ENCODE measurements around the gene TSHZ2. TPM values are rescaled to one million over a fixed set of nuclear protein-coding genes. Genes with fewer than 3 reads are reported as not detected.

Gene TSHZ2
- total and polyA plus RNA-seq, 2 donors (not counting 3 experiments of a cell fraction or from before 2014, with no cell fraction given): not detected

DNA sequence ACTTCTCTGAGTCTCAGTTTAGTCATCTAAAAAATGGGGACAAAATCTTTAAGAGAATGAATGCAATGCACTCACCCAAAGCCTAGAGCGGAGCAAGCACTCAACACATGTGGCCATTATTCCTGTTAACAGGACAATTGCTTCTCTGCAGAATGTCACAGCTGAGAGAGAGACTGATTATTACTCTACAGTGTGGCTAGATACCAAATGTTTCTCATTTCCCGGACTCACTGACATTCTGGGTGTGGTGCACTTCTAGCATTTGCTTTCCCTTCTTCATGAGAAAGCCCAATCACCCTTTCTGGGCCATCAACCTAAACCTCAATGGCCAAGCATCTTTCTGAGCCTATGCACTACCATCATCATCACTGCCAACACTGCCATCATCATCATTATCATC lies 347.6 kb downstream of the TSHZ2 start:
- H3K27me3 ChIP-seq (ENCODE audit: control insufficient read depth in 2 of 2, insufficient read depth in 2 of 2, low read length in 2 of 2): no peaks in the 10 kb centered on the region
- ChIA-PET CTCF (no interaction called here), POLR2A (no interaction called here)
- no peak overlapping the region for H3K4me2 ChIP-seq (ENCODE audit: insufficient read depth, low read length)
- no peak overlapping the region for H3K4me3 ChIP-seq (replicated peaks in 1 of 3; ENCODE audit: insufficient read depth in 1 of 3, low read depth in 1 of 3, low read length in 3 of 3)
- H3K4me1 ChIP-seq (ENCODE audit: control insufficient read depth, extremely low read depth, insufficient read depth, low read length): no peaks in the 10 kb centered on the region
- H3K9ac ChIP-seq (replicated peaks; ENCODE audit: extremely low read depth, insufficient read depth, low read length): no peak overlapping the region
- H3K9me1 ChIP-seq (replicated peaks; ENCODE audit: control insufficient read depth, extremely low read depth, insufficient read depth, low read length): no peaks in the 10 kb centered on the region
- no peak overlapping the region for H2AFZ ChIP-seq (ENCODE audit: low read depth, low read length)
- H3K79me2 ChIP-seq (ENCODE audit: control insufficient read depth, insufficient read depth, low read length): no peaks in the 10 kb centered on the region
- no TSS peak for BruUV-seq (replicated peaks)
- dilution Hi-C loops (cut with MboI; ENCODE audit: extremely low pct_ligation_motif_present, low sequenced_read_pairs): no loop called here
- FAIRE-seq: no peak
- TF ChIP-seq, protein P1, sequence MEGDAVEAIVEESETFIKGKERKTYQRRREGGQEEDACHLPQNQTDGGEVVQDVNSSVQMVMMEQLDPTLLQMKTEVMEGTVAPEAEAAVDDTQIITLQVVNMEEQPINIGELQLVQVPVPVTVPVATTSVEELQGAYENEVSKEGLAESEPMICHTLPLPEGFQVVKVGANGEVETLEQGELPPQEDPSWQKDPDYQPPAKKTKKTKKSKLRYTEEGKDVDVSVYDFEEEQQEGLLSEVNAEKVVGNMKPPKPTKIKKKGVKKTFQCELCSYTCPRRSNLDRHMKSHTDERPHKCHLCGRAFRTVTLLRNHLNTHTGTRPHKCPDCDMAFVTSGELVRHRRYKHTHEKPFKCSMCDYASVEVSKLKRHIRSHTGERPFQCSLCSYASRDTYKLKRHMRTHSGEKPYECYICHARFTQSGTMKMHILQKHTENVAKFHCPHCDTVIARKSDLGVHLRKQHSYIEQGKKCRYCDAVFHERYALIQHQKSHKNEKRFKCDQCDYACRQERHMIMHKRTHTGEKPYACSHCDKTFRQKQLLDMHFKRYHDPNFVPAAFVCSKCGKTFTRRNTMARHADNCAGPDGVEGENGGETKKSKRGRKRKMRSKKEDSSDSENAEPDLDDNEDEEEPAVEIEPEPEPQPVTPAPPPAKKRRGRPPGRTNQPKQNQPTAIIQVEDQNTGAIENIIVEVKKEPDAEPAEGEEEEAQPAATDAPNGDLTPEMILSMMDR (IDR thresholded peaks at IDR 0.05; ENCODE audit: extremely low read depth in 1 of 2, insufficient read depth in 1 of 2, low read depth in 1 of 2, low read length in 2 of 2): no peak
- TF ChIP-seq GATA2 (IDR thresholded peaks at IDR 0.05; ENCODE audit: insufficient read depth, insufficient read length, low read depth, low read length) (no peak), FOS (IDR thresholded peaks at IDR 0.05; ENCODE audit: borderline replicate concordance, insufficient read depth, low read length) (no peak)
- intact Hi-C loops (cut with micrococcal nuclease): no loop called here
- DNase-seq (ENCODE audit: low read depth, low spot score): no peak
- H3K36me3 ChIP-seq (ENCODE audit: control insufficient read depth in 2 of 2, extremely low read depth in 1 of 2, insufficient read depth in 2 of 2, low read length in 2 of 2): no peaks in the 10 kb centered on the region
- no peaks in the 10 kb centered on the region for H4K20me1 ChIP-seq (replicated peaks; ENCODE audit: control insufficient read depth, extremely low read depth, insufficient read depth, low read length)
- H3K27ac ChIP-seq (ENCODE audit: insufficient read depth, low read depth, low read length): no peak overlapping the region
- H3K9me3 ChIP-seq (replicated peaks; ENCODE audit: control insufficient read depth, insufficient read depth, low read length): no peaks in the 10 kb centered on the region

DNA sequence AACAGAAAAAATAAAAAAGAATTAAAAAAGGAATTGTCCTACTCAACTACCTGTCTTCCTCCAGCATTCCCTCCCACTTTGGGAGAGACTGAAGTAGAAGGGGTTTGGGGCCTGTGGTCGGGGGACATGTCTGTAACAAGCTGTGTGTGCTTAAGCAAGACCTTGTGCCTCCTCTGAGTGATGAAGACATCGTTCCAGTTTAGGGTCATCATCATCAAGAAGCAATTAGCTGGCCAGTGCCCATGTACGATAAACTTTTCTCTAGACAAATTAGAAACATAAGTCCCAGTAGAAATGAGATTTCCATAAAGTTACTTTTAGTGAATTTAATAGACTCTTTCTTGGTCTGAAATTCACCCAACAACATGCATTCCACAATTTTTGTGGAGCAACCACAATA lies 348.5 kb downstream of the TSHZ2 start:
- Histone ChIP-seq H3K4me2 (ENCODE audit: insufficient read depth, low read length) (no peak overlapping the region), H4K20me1 (replicated peaks; ENCODE audit: control insufficient read depth, extremely low read depth, insufficient read depth, low read length) (no peaks in the 10 kb centered on the region), H3K4me3 (replicated peaks in 1 of 3; ENCODE audit: insufficient read depth in 1 of 3, low read depth in 1 of 3, low read length in 3 of 3) (no peak overlapping the region), H3K4me1 (ENCODE audit: control insufficient read depth, extremely low read depth, insufficient read depth, low read length) (no peaks in the 10 kb centered on the region), H3K9me1 (replicated peaks; ENCODE audit: control insufficient read depth, extremely low read depth, insufficient read depth, low read length) (no peaks in the 10 kb centered on the region), H3K9me3 (replicated peaks; ENCODE audit: control insufficient read depth, insufficient read depth, low read length) (no peaks in the 10 kb centered on the region), H3K36me3 (ENCODE audit: control insufficient read depth in 2 of 2, extremely low read depth in 1 of 2, insufficient read depth in 2 of 2, low read length in 2 of 2) (no peaks in the 10 kb centered on the region), H3K27ac (ENCODE audit: insufficient read depth, low read depth, low read length) (no peak overlapping the region), H3K27me3 (ENCODE audit: control insufficient read depth in 2 of 2, insufficient read depth in 2 of 2, low read length in 2 of 2) (no peaks in the 10 kb centered on the region), H2AFZ (ENCODE audit: low read depth, low read length) (no peak overlapping the region), H3K9ac (replicated peaks; ENCODE audit: extremely low read depth, insufficient read depth, low read length) (no peak overlapping the region), H3K79me2 (ENCODE audit: control insufficient read depth, insufficient read depth, low read length) (no peaks in the 10 kb centered on the region)
- BruUV-seq (replicated peaks): no TSS peak
- dilution Hi-C loops (cut with MboI; ENCODE audit: extremely low pct_ligation_motif_present, low sequenced_read_pairs): no loop called here
- DNase-seq (ENCODE audit: low read depth, low spot score) (no peak), FAIRE-seq (no peak)
- ChIA-PET CTCF (no interaction called here), POLR2A (no interaction called here)
- intact Hi-C loops (cut with micrococcal nuclease): no loop called here
- no peak for TF ChIP-seq FOS (IDR thresholded peaks at IDR 0.05; ENCODE audit: borderline replicate concordance, insufficient read depth, low read length)
- TF ChIP-seq, protein P1 (IDR thresholded peaks at IDR 0.05; ENCODE audit: extremely low read depth in 1 of 2, insufficient read depth in 1 of 2, low read depth in 1 of 2, low read length in 2 of 2): no peak
- TF ChIP-seq EZH2 (IDR thresholded peaks at IDR 0.05; ENCODE audit: borderline replicate concordance, low read depth, low read length, severe bottlenecking): no peak
- TF ChIP-seq JUN (IDR thresholded peaks at IDR 0.05; ENCODE audit: borderline replicate concordance, insufficient read depth, insufficient read length, low read depth): no peak
- TF ChIP-seq POLR2AphosphoS5 (IDR thresholded peaks at IDR 0.05; ENCODE audit: insufficient read depth, low read depth, low read length): no peak
- no peak for TF ChIP-seq GATA2 (IDR thresholded peaks at IDR 0.05; ENCODE audit: insufficient read depth, insufficient read length, low read depth, low read length)
- TF ChIP-seq POLR2A (IDR thresholded peaks at IDR 0.05; ENCODE audit: low read depth, low read length): no peak
- TF ChIP-seq MYC (IDR thresholded peaks at IDR 0.05; ENCODE audit: low read depth, low read length): no peak
- TF ChIP-seq, protein P2, sequence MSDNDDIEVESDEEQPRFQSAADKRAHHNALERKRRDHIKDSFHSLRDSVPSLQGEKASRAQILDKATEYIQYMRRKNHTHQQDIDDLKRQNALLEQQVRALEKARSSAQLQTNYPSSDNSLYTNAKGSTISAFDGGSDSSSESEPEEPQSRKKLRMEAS (IDR thresholded peaks at IDR 0.05; ENCODE audit: insufficient read depth, insufficient read length): no peak
